Measurements from ENCODE around the gene SIGLEC6. TPM values are rescaled to one million over a fixed set of nuclear protein-coding genes. Genes with fewer than 3 reads are reported as not detected.

Gene SIGLEC6
- total RNA-seq, 1 experiment from 2014 or later: not detected

DNA sequence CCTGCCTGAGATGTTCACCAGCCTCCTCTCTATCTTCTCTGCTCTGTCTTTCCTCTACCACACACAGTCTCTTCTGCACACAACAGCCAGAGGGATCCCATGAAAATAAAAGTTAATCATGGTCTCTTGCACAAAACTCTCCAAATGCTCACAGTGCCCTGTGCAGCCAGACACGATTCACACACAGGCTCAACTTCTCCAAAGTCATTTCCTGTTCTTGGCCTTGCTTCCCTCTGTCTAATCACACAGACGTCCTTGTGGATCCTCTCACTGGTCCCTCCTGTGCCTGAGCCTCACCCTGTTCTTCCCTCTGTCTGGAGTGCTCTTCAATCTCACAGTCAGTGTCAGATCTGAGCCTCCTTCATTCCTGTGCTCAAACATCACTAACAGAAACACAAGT, 37.7 kb downstream of the SIGLEC6 start:
- intact Hi-C loops (cut with micrococcal nuclease; ENCODE audit: unreplicated experiment) (no loop called here), in situ Hi-C loops (cut with HindIII; ENCODE audit: low pct_unique_long_range_greater_than_20kb, low sequenced_read_pairs) (no loop called here)
- H3K36me3 ChIP-seq (ENCODE audit: control insufficient read depth, insufficient read depth, low read length): no peaks in the 10 kb centered on the region
- H3K9me3 ChIP-seq (ENCODE audit: control insufficient read depth, insufficient read depth, low read depth, low read length): no peaks in the 10 kb centered on the region
- no peak for TF ChIP-seq POLR2AphosphoS5 (IDR thresholded peaks at IDR 0.05; ENCODE audit: low read depth, low read length)
- TF ChIP-seq, protein P1, sequence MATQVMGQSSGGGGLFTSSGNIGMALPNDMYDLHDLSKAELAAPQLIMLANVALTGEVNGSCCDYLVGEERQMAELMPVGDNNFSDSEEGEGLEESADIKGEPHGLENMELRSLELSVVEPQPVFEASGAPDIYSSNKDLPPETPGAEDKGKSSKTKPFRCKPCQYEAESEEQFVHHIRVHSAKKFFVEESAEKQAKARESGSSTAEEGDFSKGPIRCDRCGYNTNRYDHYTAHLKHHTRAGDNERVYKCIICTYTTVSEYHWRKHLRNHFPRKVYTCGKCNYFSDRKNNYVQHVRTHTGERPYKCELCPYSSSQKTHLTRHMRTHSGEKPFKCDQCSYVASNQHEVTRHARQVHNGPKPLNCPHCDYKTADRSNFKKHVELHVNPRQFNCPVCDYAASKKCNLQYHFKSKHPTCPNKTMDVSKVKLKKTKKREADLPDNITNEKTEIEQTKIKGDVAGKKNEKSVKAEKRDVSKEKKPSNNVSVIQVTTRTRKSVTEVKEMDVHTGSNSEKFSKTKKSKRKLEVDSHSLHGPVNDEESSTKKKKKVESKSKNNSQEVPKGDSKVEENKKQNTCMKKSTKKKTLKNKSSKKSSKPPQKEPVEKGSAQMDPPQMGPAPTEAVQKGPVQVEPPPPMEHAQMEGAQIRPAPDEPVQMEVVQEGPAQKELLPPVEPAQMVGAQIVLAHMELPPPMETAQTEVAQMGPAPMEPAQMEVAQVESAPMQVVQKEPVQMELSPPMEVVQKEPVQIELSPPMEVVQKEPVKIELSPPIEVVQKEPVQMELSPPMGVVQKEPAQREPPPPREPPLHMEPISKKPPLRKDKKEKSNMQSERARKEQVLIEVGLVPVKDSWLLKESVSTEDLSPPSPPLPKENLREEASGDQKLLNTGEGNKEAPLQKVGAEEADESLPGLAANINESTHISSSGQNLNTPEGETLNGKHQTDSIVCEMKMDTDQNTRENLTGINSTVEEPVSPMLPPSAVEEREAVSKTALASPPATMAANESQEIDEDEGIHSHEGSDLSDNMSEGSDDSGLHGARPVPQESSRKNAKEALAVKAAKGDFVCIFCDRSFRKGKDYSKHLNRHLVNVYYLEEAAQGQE (IDR thresholded peaks at IDR 0.05; ENCODE audit: insufficient read depth in 1 of 2, low read depth in 2 of 2, low read length in 1 of 2): no peak
- no peak for TF ChIP-seq CTCF (IDR thresholded peaks at IDR 0.05)
- TF ChIP-seq TCF7L2 (IDR thresholded peaks at IDR 0.05; ENCODE audit: low read depth, low read length): no peak
- TF ChIP-seq SIN3A (IDR thresholded peaks at IDR 0.05; ENCODE audit: borderline replicate concordance, insufficient read depth, low read depth, low read length): no peak
- no TSS peak for BruUV-seq (replicated peaks)
- H3K27ac ChIP-seq (ENCODE audit: low read length): no peak overlapping the region
- H3K4me3 ChIP-seq (ENCODE audit: low read depth in 2 of 2, low read length in 2 of 2): no peak overlapping the region
- CTCF ChIA-PET: no interaction called here
- POLR2A ChIA-PET: no interaction called here
- H3K27me3 ChIP-seq (ENCODE audit: control insufficient read depth, insufficient read depth, low read length): peaks cover 3% of the 10 kb centered on the region; the same call in 1 of the 2 replicates
- DNase-seq (ENCODE audit: low read depth, low spot score) (no peak), ATAC-seq (no peak)
- H3K4me1 ChIP-seq (ENCODE audit: control insufficient read depth, insufficient read depth, low read length): no peaks in the 10 kb centered on the region

DNA sequence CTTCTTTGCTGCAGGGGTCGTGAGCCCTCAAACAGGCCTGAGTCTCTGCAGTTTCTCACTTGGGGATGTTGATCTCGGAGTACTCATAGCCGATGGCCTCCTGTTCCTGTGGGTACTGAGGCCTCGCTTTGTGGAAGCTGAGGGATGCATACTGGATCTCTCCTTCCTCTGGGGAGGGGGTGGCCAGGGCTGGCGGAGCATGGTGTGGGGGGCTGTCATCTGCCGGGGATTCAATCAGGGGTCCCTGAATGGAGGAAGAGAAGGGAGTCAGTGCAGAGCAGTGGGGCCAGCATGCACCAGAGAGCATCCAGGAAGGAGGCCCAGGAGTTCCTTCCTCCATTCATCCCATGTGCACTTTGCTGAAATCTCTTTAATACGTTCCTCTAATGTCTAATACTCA, 39.9 kb downstream of the SIGLEC6 start:
- H3K27ac ChIP-seq (ENCODE audit: low read length): no peak overlapping the region
- H3K9me3 ChIP-seq (ENCODE audit: control insufficient read depth, insufficient read depth, low read depth, low read length): no peaks in the 10 kb centered on the region
- no peak overlapping the region for H3K4me3 ChIP-seq (ENCODE audit: low read depth in 2 of 2, low read length in 2 of 2)
- peaks cover 3% of the 10 kb centered on the region; the same call in 1 of the 2 replicates for H3K27me3 ChIP-seq (ENCODE audit: control insufficient read depth, insufficient read depth, low read length)
- in situ Hi-C loops (cut with HindIII; ENCODE audit: low pct_unique_long_range_greater_than_20kb, low sequenced_read_pairs) (no loop called here), intact Hi-C loops (cut with micrococcal nuclease; ENCODE audit: unreplicated experiment) (no loop called here)
- no TSS peak for BruUV-seq (replicated peaks)
- DNase-seq (ENCODE audit: low read depth, low spot score): no peak
- no peaks in the 10 kb centered on the region for H3K4me1 ChIP-seq (ENCODE audit: control insufficient read depth, insufficient read depth, low read length)
- CTCF ChIA-PET: no interaction called here
- POLR2A ChIA-PET: no interaction called here
- no peaks in the 10 kb centered on the region for H3K36me3 ChIP-seq (ENCODE audit: control insufficient read depth, insufficient read depth, low read length)
- no peak for ATAC-seq
- TF ChIP-seq TCF7L2 (IDR thresholded peaks at IDR 0.05; ENCODE audit: low read depth, low read length) (no peak), POLR2AphosphoS5 (IDR thresholded peaks at IDR 0.05; ENCODE audit: low read depth, low read length) (no peak), SIN3A (IDR thresholded peaks at IDR 0.05; ENCODE audit: borderline replicate concordance, insufficient read depth, low read depth, low read length) (no peak), CTCF (IDR thresholded peaks at IDR 0.05) (no peak)
- TF ChIP-seq, protein P1 (IDR thresholded peaks at IDR 0.05; ENCODE audit: insufficient read depth in 1 of 2, low read depth in 2 of 2, low read length in 1 of 2): no peak

All from Panc1 (cell line).